ENCODE data around the gene SLC22A1. TPM values are rescaled to one million over a fixed set of nuclear protein-coding genes. Genes with fewer than 3 reads are reported as not detected.

SLC22A1 gene
- total RNA-seq, 1 donor from 2014 or later: not detected

DNA sequence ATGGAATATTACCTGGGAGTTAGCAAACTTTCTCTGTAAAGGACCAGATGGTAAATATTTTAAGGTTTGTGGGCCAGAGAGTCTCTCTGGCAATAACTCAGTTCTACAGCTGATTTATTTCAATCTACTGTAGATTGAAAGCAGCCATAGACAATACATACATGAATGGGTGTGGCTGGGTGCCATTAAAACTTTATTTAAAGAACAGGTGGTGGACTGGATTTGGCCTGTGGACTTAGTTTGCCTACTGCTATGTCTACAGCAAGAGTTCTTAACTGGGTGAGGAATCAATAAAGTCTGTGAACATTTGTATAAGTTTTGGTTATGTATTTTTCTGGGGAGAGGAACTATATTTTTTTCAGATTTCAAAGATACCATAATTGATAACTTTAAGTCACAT is 81.9 kb downstream of the SLC22A1 start:
- FAIRE-seq: no peak
- no peak for DNase-seq (ENCODE audit: low spot score in 2 of 2)

DNA sequence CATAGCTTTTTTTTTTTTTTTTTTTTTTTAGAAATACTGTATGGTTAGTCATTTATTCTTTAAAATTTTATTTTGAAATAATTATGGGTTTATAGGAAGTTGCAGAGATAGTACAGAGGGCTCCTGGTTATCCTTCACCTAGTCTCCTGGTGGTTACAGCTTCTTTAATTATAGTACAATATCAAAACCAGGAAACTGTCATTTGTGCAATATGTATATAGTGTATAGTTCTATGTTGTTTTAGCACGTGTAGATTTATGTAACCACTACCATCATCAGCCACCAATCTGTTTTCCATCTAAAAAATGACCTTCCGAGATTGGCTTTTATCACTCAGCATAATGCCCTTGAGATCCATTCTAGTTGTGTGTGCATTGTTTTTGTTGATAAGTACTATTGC is 82.3 kb downstream of the SLC22A1 start:
- no peak for DNase-seq (ENCODE audit: low spot score in 2 of 2)
- FAIRE-seq: no peak

GRCh38 chr6:160204710-160205109 is 83.1 kb downstream of the SLC22A1 start:
- FAIRE-seq: no peak

GRCh38 chr6:160207618-160208017 is 86.0 kb downstream of the SLC22A1 start:
- no peak for DNase-seq (ENCODE audit: low spot score in 2 of 2)
- FAIRE-seq: no peak

More at GRCh38 chr6:160204710-160205109, 83.1 kb downstream of the SLC22A1 start:
- no peak for DNase-seq (ENCODE audit: low spot score in 2 of 2)

Small RNA genes within 50 kb of the gene (small RNA-seq; reads per million reads assigned to genes)
- gene AL645733.1: not detected

Other genes with a start within 250 kb of the SLC22A1 start
- gene MAS1, start 230.8 kb upstream of the SLC22A1 start, total RNA-seq: 0.82 TPM
- gene IGF2R, start 152.7 kb upstream of the SLC22A1 start, total RNA-seq: 20.8 TPM
- gene SLC22A2, start 137.0 kb downstream of the SLC22A1 start, total RNA-seq: 0.82 TPM
- gene SLC22A3, start 226.6 kb downstream of the SLC22A1 start, total RNA-seq: 3.3 TPM